Thoracic aorta (tissue), 2 donors: Measurements from ENCODE around the gene OR9G1. TPM values are rescaled to one million over a fixed set of nuclear protein-coding genes. Genes with fewer than 3 reads are reported as not detected.

Source experiments
- ATAC-seq: fragments of 150-250 bp; one replicate; pipeline ENCODE4 v1.8.0; 2017; ENCODE audit warnings: low read depth; ENCODE audit not compliant: insufficient number of reproducible peaks, low FRiP score
- DNase-seq: peaks from one replicate; pipeline ENCODE4 v3.0.0-alpha.2; 2020; ENCODE audit warnings: low spot score
- H3K27ac ChIP-seq, 2 donors: fragments of 200-600 bp; sonication (generic); 1 replicate in 1 of 2; 2 replicates in 1 of 2; pipeline ENCODE4 v1.5.1; 2016; ENCODE audit warnings: mild to moderate bottlenecking in 2 of 2, moderate library complexity in 2 of 2
- H3K27me3 ChIP-seq: fragments of 200-600 bp; sonication (generic); replicated peaks from 2 replicates; pipeline ENCODE4 v1.6.0; 2016; ENCODE audit warnings: mild to moderate bottlenecking; ENCODE audit not compliant: insufficient read depth
- H3K36me3 ChIP-seq: fragments of 200-600 bp; sonication (generic); one replicate; pipeline ENCODE4 v1.5.1; 2016
- H3K4me1 ChIP-seq, 2 donors: fragments of 200-600 bp; sonication (generic); 1 replicate in 1 of 2; 2 replicates in 1 of 2; pipeline versions ENCODE4 v1.5.1 to v1.6.0; 2016; ENCODE audit warnings: low read depth in 2 of 2, mild to moderate bottlenecking in 1 of 2; ENCODE audit not compliant: control insufficient read depth in 1 of 2
- H3K4me3 ChIP-seq: fragments of 200-600 bp; sonication (generic); 2 replicates; pipeline ENCODE4 v1.5.1; 2016; ENCODE audit warnings: mild to moderate bottlenecking
- H3K9me3 ChIP-seq: fragments of 200-600 bp; sonication (generic); 2 replicates; pipeline ENCODE4 v1.5.1; 2016
- CTCF ChIP-seq: fragments of 200-600 bp; sonication (generic); IDR thresholded peaks from one replicate; pipeline ENCODE4 v1.5.1; 2019; ENCODE audit warnings: antibody characterized with exemption
- total RNA-seq, 2 donors: library from RNA; depleted of rRNA; stranded (reverse); fragments of >200 nt; gene quantifications; one replicate each; pipeline versions ENCODE4 v1.1.0 to v1.2.3, GENCODE V29; 2016

The OR9G1 gene
- total RNA-seq, 2 donors from 2014 or later: not detected

- no peak within 1 kb of the TSS for H3K4me3 ChIP-seq
- DNase-seq (no peak), ATAC-seq (no peak)
- no peak for TF ChIP-seq CTCF
- no peaks in the 10 kb centered on the region for H3K36me3 ChIP-seq
- no peaks in the 10 kb centered on the region for H3K9me3 ChIP-seq
- H3K27me3 ChIP-seq: no peaks in the 10 kb centered on the region
- no peaks in the 10 kb centered on the region for H3K4me1 ChIP-seq
- no peak within 1 kb of the TSS for H3K27ac ChIP-seq
Measured at GRCh38 chr11:56748597-56748996, 49.7 kb downstream of the OR9G1 start, which contains the start of gene OR9G4. Gene OR9G4, minus strand, starts transcription at chr11:56748697. Its CDS starts 4,931 bp downstream, at chr11:56743766.

GRCh38 chr11:56750190-56750589 is 51.3 kb downstream of the OR9G1 start:
- no peaks in the 10 kb centered on the region for H3K9me3 ChIP-seq
- H3K36me3 ChIP-seq: no peaks in the 10 kb centered on the region
- no peak overlapping the region for H3K4me3 ChIP-seq
- no peak for TF ChIP-seq CTCF
- DNase-seq: no peak
- no peaks in the 10 kb centered on the region for H3K27me3 ChIP-seq
- ATAC-seq: no peak
- no peak overlapping the region for H3K27ac ChIP-seq
- no peaks in the 10 kb centered on the region for H3K4me1 ChIP-seq

- TF ChIP-seq CTCF: no peak
- no peak for ATAC-seq
- Histone ChIP-seq H3K36me3 (no peaks in the 10 kb centered on the region), H3K27me3 (no peaks in the 10 kb centered on the region), H3K9me3 (no peaks in the 10 kb centered on the region), H3K4me3 (no peak overlapping the region), H3K27ac (no peak overlapping the region), H3K4me1 (no peaks in the 10 kb centered on the region)
- no peak for DNase-seq
Measured at GRCh38 chr11:56751480-56751879, 52.6 kb downstream of the OR9G1 start.

Other genes with a start within 250 kb of the OR9G1 start
- not detected for gene OR5M3, start 225.7 kb upstream of the OR9G1 start, total RNA-seq
- not detected for gene OR5M8, start 207.7 kb upstream of the OR9G1 start, total RNA-seq
- gene OR5M11, start 155.8 kb upstream of the OR9G1 start, total RNA-seq: not detected
- not detected for gene OR5M10, start 121.4 kb upstream of the OR9G1 start, total RNA-seq
- not detected for gene OR5M1, start 84.2 kb upstream of the OR9G1 start, total RNA-seq
- gene OR5AP2, start 56.7 kb upstream of the OR9G1 start, total RNA-seq: not detected
- not detected for gene OR5AR1, start 35.4 kb upstream of the OR9G1 start, total RNA-seq
- not detected for gene OR9G4, start 49.6 kb downstream of the OR9G1 start, total RNA-seq